Fibroblast of lung (primary cell): ENCODE data around the gene LAX1. TPM values are rescaled to one million over a fixed set of nuclear protein-coding genes. Genes with fewer than 3 reads are reported as not detected.

ENCODE experiments used
- DNase-seq, 2 donors: peaks; one replicate each; pipeline versions ENCODE4 v3.0.0 to v3.0.0-alpha.2; 2010; ENCODE audit warnings: low read depth in 2 of 2
- H2AFZ ChIP-seq: 2 replicates; pipeline ENCODE4 v1.5.1; 2012; ENCODE audit warnings: low read length, control low read depth, inconsistent platforms
- H3K27ac ChIP-seq: 2 replicates; pipeline ENCODE4 v1.5.1; 2011; ENCODE audit warnings: low read length, control low read depth; ENCODE audit not compliant: insufficient read depth
- H3K27me3 ChIP-seq: 2 replicates; pipeline ENCODE4 v1.5.1; 2011; ENCODE audit warnings: mild to moderate bottlenecking, low read length; ENCODE audit not compliant: control insufficient read depth, insufficient read depth
- H3K36me3 ChIP-seq: 2 replicates; pipeline ENCODE4 v1.5.1; 2011; ENCODE audit warnings: low read length; ENCODE audit not compliant: control insufficient read depth, insufficient read depth
- H3K4me1 ChIP-seq: 2 replicates; pipeline ENCODE4 v1.5.1; 2011; ENCODE audit warnings: low read length; ENCODE audit not compliant: control insufficient read depth, insufficient read depth; ENCODE audit errors: extremely low read depth
- H3K4me2 ChIP-seq: 2 replicates; pipeline ENCODE4 v1.5.1; 2011; ENCODE audit warnings: low read length, control low read depth; ENCODE audit not compliant: insufficient read depth; ENCODE audit errors: extremely low read depth
- H3K4me3 ChIP-seq, 4 experiments: fragments of 200-600 bp in 1 of 4; sonication (generic) in 1 of 4; replicated peaks in 1 of 4; 2 replicates each; pipeline ENCODE4 v1.5.1; 2011 to 2016; ENCODE audit warnings: low read length in 4 of 4, low read depth in 3 of 4, mild to moderate bottlenecking in 3 of 4, control low read depth in 2 of 4, inconsistent platforms in 1 of 4, mixed read lengths in 1 of 4; ENCODE audit not compliant: insufficient read depth in 1 of 4; ENCODE audit errors: control extremely low read depth in 1 of 4
- H3K79me2 ChIP-seq: 2 replicates; pipeline ENCODE4 v1.5.1; 2012; ENCODE audit warnings: mild to moderate bottlenecking, low read length, inconsistent platforms; ENCODE audit not compliant: control insufficient read depth, insufficient read depth
- H3K9ac ChIP-seq: 2 replicates; pipeline ENCODE4 v1.5.1; 2011; ENCODE audit warnings: mild to moderate bottlenecking, low read length, control low read depth; ENCODE audit not compliant: insufficient read depth
- H3K9me3 ChIP-seq: 2 replicates; pipeline ENCODE4 v1.5.1; 2012; ENCODE audit warnings: low read depth, low read length; ENCODE audit not compliant: control insufficient read depth, insufficient read depth
- H4K20me1 ChIP-seq: 2 replicates; pipeline ENCODE4 v1.5.1; 2011; ENCODE audit warnings: low read length; ENCODE audit not compliant: control insufficient read depth, insufficient read depth; ENCODE audit errors: extremely low read depth
- CTCF ChIP-seq, 2 donors: IDR thresholded peaks in 1 of 2; conservative IDR thresholded peaks in 1 of 2; 1 replicate in 1 of 2; 2 replicates in 1 of 2; pipeline ENCODE4 v1.5.1; 2011 to 2012; ENCODE audit warnings: low read length in 2 of 2, control low read depth in 1 of 2, inconsistent platforms in 1 of 2, low read depth in 1 of 2, mild to moderate bottlenecking in 1 of 2
- EZH2 ChIP-seq: IDR thresholded peaks from 2 replicates; pipeline ENCODE4 v1.5.1; 2012; ENCODE audit warnings: low read length, control low read depth, mild to moderate bottlenecking; ENCODE audit errors: missing control alignments
- polyA plus RNA-seq, 2 donors: library from polyadenylated mRNA; depleted of rRNA in 1 of 2; stranded (reverse) in 1 of 2; unstranded in 1 of 2; fragments of >200 nt; gene quantifications; 2 replicates each; pipeline ENCODE4 v1.2.1, GENCODE V29; 2011 to 2012; ENCODE audit warnings: missing spikeins in 1 of 2
- total RNA-seq: library from RNA; depleted of rRNA; stranded (reverse); fragments of >200 nt; gene quantifications from 2 replicates; pipeline ENCODE4 v1.2.1, GENCODE V29; 2014

LAX1 gene
- total and polyA plus RNA-seq, 2 donors (not counting 1 experiment from before 2014, with no cell fraction given), result 0.02 TPM; not detected in 1

- Histone ChIP-seq H3K4me3 (no peak overlapping the region), H3K27ac (no peak overlapping the region), H3K36me3 (peaks cover 13% of the 10 kb centered on the region), H4K20me1 (no peaks in the 10 kb centered on the region), H3K9me3 (no peaks in the 10 kb centered on the region), H3K79me2 (no peaks in the 10 kb centered on the region), H3K4me2 (no peak overlapping the region), H3K27me3 (no peaks in the 10 kb centered on the region), H3K9ac (no peak overlapping the region), H3K4me1 (no peaks in the 10 kb centered on the region), H2AFZ (no peak overlapping the region)
- DNase-seq, result no peak
- no peak for TF ChIP-seq CTCF (conservative IDR thresholded peaks at IDR 0.05 in 1 of 2, IDR thresholded peaks at IDR 0.05 in 1 of 2; ENCODE audit: low read depth in 1 of 2, low read length in 2 of 2)
- no peak for TF ChIP-seq EZH2
Measured at GRCh38 chr1:203742436-203742835, 22.5 kb upstream of the LAX1 start.

- DNase-seq, result no peak
- Histone ChIP-seq H3K4me3 (no peak overlapping the region), H3K79me2 (no peaks in the 10 kb centered on the region), H2AFZ (no peak overlapping the region), H3K9me3 (no peaks in the 10 kb centered on the region), H3K36me3 (peaks cover 13% of the 10 kb centered on the region), H3K9ac (no peak overlapping the region), H4K20me1 (no peaks in the 10 kb centered on the region), H3K27ac (no peak overlapping the region), H3K4me2 (no peak overlapping the region), H3K4me1 (no peaks in the 10 kb centered on the region), H3K27me3 (no peaks in the 10 kb centered on the region)
- TF ChIP-seq CTCF (conservative IDR thresholded peaks at IDR 0.05 in 1 of 2, IDR thresholded peaks at IDR 0.05 in 1 of 2; ENCODE audit: low read depth in 1 of 2, low read length in 2 of 2), result no peak
- no peak for TF ChIP-seq EZH2
Measured at GRCh38 chr1:203743091-203743571, 21.9 kb upstream of the LAX1 start.

GRCh38 chr1:203744075-203744972 is 20.7 kb upstream of the LAX1 start:
- Histone ChIP-seq H2AFZ (no peak overlapping the region), H3K4me3 (no peak overlapping the region), H3K27ac (no peak overlapping the region), H3K4me2 (no peak overlapping the region), H4K20me1 (no peaks in the 10 kb centered on the region), H3K9ac (no peak overlapping the region), H3K4me1 (no peaks in the 10 kb centered on the region), H3K9me3 (no peaks in the 10 kb centered on the region), H3K36me3 (peaks cover 11% of the 10 kb centered on the region), H3K79me2 (no peaks in the 10 kb centered on the region), H3K27me3 (no peaks in the 10 kb centered on the region)
- peak; percentile 50 to 66 for DNase-seq
- TF ChIP-seq CTCF (conservative IDR thresholded peaks at IDR 0.05 in 1 of 2, IDR thresholded peaks at IDR 0.05 in 1 of 2; ENCODE audit: low read depth in 1 of 2, low read length in 2 of 2) (no peak), EZH2 (no peak)
